Activated CD8-positive, alpha-beta memory T cell treated with anti-CD3 and anti-CD28 coated beads, Interleukin-2, amount 50 U/mL, for 1 hour (primary cell): ENCODE measurements around the gene TBC1D1.

ENCODE experiments used
- DNase-seq: peaks from one replicate; pipeline ENCODE4 v3.0.0-alpha.2; 2020; ENCODE audit errors: extremely low read depth

Gene TBC1D1, protein sequence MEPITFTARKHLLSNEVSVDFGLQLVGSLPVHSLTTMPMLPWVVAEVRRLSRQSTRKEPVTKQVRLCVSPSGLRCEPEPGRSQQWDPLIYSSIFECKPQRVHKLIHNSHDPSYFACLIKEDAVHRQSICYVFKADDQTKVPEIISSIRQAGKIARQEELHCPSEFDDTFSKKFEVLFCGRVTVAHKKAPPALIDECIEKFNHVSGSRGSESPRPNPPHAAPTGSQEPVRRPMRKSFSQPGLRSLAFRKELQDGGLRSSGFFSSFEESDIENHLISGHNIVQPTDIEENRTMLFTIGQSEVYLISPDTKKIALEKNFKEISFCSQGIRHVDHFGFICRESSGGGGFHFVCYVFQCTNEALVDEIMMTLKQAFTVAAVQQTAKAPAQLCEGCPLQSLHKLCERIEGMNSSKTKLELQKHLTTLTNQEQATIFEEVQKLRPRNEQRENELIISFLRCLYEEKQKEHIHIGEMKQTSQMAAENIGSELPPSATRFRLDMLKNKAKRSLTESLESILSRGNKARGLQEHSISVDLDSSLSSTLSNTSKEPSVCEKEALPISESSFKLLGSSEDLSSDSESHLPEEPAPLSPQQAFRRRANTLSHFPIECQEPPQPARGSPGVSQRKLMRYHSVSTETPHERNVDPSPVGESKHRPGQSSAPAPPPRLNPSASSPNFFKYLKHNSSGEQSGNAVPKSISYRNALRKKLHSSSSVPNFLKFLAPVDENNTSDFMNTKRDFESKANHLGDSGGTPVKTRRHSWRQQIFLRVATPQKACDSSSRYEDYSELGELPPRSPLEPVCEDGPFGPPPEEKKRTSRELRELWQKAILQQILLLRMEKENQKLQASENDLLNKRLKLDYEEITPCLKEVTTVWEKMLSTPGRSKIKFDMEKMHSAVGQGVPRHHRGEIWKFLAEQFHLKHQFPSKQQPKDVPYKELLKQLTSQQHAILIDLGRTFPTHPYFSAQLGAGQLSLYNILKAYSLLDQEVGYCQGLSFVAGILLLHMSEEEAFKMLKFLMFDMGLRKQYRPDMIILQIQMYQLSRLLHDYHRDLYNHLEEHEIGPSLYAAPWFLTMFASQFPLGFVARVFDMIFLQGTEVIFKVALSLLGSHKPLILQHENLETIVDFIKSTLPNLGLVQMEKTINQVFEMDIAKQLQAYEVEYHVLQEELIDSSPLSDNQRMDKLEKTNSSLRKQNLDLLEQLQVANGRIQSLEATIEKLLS (N-terminal part only)

DNA sequence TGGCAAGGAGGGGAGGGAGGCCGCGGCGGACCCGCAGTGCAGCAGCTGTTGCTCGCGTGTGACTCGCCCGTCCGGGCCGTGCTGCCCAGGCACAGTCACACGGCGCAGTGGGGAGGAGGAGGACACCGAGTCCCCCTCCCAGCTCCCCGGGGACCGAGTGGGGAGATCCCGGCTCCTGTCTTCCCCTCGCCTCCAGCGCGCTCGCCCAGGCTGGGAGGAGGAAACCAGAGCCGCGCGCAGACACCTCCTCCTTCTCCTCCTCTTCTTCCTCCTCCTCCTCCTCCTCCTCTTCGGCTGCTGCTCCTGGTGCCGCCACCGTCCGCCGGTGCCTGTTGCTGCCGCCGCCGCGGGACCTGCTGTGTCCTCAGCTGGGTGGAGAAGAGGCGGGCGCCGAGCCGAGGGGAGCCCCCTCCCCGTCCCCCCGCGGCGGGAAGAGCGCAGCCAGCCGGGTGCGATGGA is at the start of gene TBC1D1:
TBC1D1 (plus strand) TSS at position 284 of the 459 bp plus-strand sequence. CDS start 11,012 bp downstream, outside the sequence.
- no peak for DNase-seq

DNA sequence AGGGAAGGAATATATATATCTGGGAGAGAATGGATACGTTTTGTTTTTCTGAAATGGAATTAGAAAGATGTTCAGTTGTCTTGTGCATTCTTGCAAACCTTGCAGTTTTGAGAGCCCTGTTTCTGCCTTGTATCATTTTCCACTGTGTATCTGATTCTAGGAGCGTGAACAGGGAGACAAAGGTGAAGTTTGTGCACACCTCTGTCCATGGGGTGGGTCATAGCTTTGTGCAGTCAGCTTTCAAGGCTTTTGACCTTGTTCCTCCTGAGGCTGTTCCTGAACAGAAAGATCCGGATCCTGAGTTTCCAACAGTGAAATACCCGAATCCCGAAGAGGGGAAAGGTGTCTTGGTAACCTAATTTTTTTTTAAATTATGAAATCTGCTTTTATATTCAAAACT is 46.7 kb upstream of the TBC1D1 start:
- no peak for DNase-seq

- no peak for DNase-seq
Observed at GRCh38 chr4:37845201-37845600, 45.7 kb upstream of the TBC1D1 start.

GRCh38 chr4:37847311-37847884 is 43.5 kb upstream of the TBC1D1 start:
- DNase-seq: no peak

GRCh38 chr4:37852376-37852775 is 38.5 kb upstream of the TBC1D1 start:
- DNase-seq: no peak

DNA sequence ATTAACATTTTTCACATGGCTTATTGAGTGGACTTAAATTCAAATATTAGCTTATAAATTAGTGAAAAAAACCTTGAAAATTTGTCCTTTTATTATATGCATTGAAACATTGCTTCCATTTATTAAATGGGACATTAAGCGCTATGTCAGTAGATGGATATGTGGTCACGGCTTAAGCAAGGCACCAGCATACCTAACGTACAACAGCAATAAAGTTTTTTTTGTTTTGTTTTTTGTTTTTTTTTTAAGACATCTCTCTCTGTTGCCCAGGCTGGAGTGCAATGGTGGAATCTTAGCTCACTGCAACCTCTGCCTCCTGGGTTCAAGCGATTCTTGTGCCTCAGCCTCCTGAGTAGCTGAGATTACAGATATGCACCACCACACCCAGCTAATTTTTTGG is 32.8 kb upstream of the TBC1D1 start:
- DNase-seq: no peak

- no peak for DNase-seq
Observed at GRCh38 chr4:37858872-37859271, 32.0 kb upstream of the TBC1D1 start.

DNA sequence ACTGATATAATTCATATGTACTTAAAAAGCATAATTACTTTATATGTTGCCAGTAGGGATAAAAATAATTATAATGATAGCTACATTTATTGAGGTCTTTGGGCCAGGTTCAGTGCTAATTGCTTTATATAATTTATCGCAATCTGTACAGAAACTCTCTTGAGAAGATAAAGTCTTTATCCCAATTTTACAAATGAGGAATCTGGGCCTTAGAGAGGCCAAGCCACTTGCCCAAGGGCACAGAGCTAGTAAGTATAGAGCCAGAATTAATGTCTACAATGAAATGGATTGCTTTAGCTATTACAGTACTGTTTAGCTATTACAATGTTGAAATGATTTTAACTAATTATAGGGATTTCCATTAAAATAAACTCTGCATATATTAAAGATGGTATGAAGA is 30.6 kb upstream of the TBC1D1 start:
- DNase-seq: no peak

DNA sequence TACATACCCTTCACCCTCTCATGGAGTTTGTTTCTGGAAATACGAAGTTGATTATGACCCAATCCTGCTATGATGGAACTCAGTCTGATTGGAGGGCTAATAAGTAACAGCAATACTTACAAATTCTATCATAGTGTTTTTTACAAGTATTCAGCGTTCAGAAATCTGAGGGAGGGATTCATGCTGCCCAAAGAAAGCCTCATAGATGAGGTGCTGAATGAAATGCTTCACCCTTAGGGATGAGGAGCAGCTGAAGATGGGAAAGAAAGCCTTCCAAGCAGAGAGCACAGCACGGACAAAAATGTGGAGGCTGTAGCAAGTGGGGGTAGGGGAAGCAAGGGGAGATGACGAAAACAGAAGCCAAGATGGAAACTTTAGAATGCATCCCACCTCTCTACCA is 27.9 kb upstream of the TBC1D1 start:
- no peak for DNase-seq

DNA sequence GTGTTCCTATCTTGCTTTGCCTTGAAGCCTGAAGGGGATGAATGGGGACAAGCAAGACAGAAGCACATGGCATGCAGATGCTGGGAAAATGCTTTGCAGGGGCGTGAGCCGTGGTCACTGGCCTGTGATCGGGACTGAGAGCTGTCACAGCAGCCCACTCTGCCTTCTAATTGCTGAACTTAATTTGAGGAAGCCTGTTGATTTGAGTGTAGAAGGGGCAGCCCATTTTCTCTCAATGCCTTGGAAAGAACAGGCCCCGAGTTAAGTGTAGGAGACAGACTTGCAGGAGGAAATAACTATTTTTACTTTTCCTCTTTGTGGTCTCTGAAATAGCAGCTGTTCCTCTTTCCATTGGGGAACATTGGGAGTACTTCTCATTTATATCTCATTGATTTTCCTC is 26.1 kb upstream of the TBC1D1 start:
- DNase-seq: no peak

- DNase-seq: no peak
Observed at GRCh38 chr4:37865450-37865849, 25.4 kb upstream of the TBC1D1 start.

DNA sequence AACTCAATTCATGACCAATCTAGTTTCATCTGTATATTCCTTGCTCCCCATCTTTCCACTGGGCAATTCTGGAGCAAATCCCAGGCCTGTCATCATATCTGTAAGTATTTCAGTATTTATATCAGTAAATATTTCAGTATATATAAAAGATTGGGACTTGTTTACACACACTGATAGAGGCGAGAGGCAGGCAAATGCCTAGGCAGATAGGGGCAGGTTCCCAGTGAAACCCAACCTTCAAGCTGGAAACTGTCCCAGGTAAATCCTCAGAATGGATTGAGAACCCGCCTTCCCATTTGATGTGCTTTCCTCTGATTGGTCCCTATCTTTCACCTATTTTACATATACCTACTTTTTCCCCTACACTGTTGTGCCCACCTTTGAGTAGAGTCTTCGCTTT is 23.8 kb upstream of the TBC1D1 start:
- DNase-seq: no peak

- no peak for DNase-seq
Observed at GRCh38 chr4:37868238-37868637, 22.6 kb upstream of the TBC1D1 start.

DNA sequence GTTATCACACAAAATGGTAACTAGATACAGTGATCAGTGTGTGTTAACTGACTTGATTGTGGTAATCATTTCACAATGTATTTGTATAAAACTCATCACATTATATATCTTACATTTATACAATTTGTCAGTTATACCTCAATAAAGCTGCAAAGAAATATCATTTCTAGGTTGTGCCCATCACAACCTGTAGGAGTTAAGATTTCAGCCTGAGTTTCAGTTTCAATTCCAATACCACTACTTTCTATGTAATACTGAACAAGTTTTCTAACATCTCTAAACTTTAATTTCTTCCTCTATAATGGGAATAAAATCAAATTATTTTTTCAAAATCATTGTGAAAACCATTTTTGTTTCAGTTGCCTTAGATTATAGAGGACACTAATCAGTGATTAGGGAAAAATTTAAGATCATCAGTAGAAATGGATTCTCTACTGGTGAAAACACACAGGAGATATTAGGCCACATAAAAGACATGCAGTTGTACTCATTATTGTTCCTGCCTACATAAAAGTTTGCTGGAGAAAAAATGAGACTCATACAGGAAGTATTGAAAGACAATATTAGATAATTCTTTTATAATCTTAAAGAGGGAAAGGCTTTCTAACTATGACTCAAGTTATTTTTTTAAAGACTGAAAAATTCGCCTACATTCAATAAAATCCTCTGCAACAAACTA is 18.4 kb upstream of the TBC1D1 start:
- DNase-seq: no peak

- no peak for DNase-seq
Observed at GRCh38 chr4:37873386-37873785, 17.5 kb upstream of the TBC1D1 start.

GRCh38 chr4:37876156-37876555 is 14.7 kb upstream of the TBC1D1 start:
- DNase-seq: no peak

DNA sequence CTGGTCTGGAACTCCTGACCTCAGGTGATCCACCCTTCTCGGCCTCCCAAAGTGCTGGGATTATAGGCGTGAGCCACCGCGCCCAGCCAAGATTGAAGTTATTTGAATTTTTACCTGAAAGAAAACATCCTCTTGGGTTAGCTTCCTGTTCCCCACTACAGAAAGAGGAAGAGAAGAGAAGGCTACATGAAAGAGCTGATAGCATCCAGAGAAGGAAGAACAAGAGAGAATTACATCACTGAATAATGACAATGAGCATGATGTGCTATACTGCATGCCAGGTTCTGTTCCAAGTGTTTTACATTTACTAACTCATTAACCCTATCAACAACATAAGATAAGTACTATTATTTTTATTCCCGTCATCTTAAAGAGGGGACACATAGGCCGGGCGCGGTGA is 11.5 kb upstream of the TBC1D1 start:
- no peak for DNase-seq

DNA sequence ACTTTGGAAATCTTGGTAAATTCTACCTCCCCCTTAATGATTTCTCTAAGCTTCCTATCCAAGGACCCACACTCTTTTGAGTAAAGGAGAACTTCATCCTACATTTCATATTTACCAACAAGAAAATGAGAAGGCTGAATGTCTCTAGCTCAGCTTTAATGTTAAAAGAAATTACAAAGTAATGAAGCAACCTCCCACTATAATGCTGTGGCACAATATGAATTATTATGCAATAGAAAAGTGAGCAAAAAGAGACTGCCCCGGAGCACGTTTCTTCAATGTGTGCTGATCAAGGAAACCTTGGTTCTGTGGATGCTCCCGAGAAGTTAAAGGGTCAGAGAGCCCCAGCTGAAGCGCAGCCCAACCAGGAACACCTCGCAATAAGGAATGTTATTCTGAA is 9.1 kb upstream of the TBC1D1 start:
- no peak for DNase-seq

- no peak for DNase-seq
Observed at GRCh38 chr4:37882665-37883296, 8.1 kb upstream of the TBC1D1 start.

DNA sequence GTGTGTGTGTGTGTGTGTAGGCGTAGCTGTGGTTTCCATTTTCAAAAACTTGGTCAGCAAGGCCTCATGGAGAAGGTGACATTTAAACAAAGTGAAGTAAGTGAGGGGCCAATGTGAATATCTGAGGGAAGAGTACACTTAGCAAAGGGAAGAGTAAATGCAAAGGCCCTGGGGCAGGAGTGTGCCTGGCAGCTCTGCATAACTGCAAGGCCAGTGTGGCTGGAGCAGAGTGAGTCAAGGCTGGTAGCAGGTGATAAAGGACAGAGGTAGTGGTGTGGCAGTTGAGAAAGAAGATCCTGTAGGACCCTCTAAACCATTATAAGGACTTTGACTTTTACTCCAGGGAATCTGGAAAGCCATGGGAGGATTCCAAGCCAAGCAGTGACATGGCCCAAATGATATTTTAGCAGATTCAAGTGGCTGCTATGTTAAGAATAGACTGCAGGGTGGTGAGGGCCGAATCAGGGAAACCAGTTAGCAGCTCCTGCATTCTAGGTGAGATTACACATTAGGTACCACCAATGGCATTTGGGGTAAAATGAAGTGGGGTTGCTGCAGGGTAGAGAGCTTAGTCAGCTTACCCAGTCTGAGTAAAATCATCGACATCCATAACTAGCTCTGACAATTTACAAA is 5.9 kb upstream of the TBC1D1 start:
- DNase-seq: no peak
